Activated T-helper 1 cell treated with anti-CD3 and anti-CD28 coated beads, Interleukin-12 subunit alpha, Interleukin-12 subunit beta, Interleukin-2, Interleukin-4 antibody, amounts not matched to agents 30 ng/mL and 10 ng/mL and 1 ng/mL, durations not matched to agents 14 hours and 24 hours and 36 hours (primary cell): ENCODE data around the gene ASMTL. TPM values are rescaled to one million over a fixed set of nuclear protein-coding genes. Genes with fewer than 3 reads are reported as not detected.
A peak's percentile ranks its signal among the peaks of the same experiment; 100 is the strongest.

Experiments used
- DNase-seq: peaks from one replicate; pipeline ENCODE4 v3.0.0; 2021; ENCODE audit warnings: low spot score
- H3K27ac Mint-ChIP-seq: one replicate; pipeline ENCODE4 v1.8.0; 2021; ENCODE audit warnings: mild to moderate bottlenecking, mixed read lengths
- H3K27me3 Mint-ChIP-seq: one replicate; pipeline ENCODE4 v1.8.0; 2022; ENCODE audit warnings: mild to moderate bottlenecking, moderate library complexity, mixed read lengths; ENCODE audit not compliant: insufficient read depth
- H3K36me3 Mint-ChIP-seq: one replicate; pipeline ENCODE4 v1.8.0; 2021; ENCODE audit warnings: low read depth, mixed read lengths
- H3K4me1 Mint-ChIP-seq: one replicate; pipeline ENCODE4 v1.8.0; 2021; ENCODE audit warnings: low read depth, mixed read lengths
- H3K4me3 Mint-ChIP-seq: one replicate; pipeline ENCODE4 v1.8.0; 2021; ENCODE audit warnings: mild to moderate bottlenecking, moderate library complexity, mixed read lengths
- H3K9me3 Mint-ChIP-seq: one replicate; pipeline ENCODE4 v1.8.0; 2021; ENCODE audit warnings: mixed read lengths
- intact Hi-C: fragments of 100-400 bp; cut with micrococcal nuclease; formaldehyde crosslinking; loops from one replicate; pipeline ENCODE4 v1.15.1; 2024
- total RNA-seq: library from RNA; stranded (reverse); gene quantifications from 2 replicates; pipeline ENCODE4 v1.2.3, GENCODE V29; 2022

ASMTL gene
- total RNA-seq, 1 donor from 2014 or later, result 48.0 TPM

DNA sequence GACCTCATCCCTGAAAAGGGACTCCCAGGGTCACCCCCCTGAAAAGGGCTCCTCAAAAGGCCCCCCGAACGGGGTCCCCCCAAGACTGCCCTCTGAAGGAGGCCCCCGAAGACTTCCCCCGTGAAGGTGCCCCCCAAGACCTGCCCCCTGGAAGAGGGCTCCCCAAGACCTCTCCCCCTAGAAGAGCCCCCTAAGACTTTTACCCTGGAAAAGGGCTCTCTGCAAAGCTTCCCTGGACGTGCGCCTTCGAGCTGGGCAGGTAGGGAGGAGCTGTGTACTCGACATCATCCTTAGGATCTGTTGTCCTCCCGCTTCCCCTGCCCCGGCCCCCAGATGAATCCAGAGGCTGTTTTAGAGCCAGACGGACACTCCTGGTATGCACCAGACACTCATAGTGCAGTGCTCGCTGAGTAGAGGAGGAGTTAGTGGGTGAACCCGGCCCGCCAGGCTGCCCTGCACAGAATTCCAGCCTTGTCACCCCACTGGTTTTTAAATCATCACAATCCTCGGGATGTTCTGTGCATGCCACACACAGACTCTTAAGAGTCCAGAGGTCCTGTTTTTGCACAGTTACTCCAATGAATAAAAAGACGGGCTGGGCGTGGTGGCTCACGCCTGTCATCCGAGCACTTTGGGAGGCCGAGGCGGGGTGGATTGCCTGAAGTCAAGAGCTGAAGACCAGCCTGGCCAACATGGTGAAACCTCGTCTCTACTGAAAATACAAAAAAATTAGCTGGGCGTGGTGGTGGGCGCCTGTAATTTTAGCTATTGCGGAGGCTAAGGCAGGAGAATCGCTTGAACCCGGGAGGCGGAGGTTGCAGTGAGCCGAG, 55.1 kb downstream of the ASMTL start:
- H3K27me3 Mint-ChIP-seq, result no peaks in the 10 kb centered on the region
- DNase-seq, result no peak
- intact Hi-C loops, result loop anchor here (10.0 kb wide), 1 partner anchor 1013 kb away; the partner anchor contains the start of gene PPP2R3B
- no peak overlapping the region for H3K27ac Mint-ChIP-seq
- no peaks in the 10 kb centered on the region for H3K9me3 Mint-ChIP-seq
- H3K4me1 Mint-ChIP-seq, result peaks cover 29% of the 10 kb centered on the region
- peaks cover 20% of the 10 kb centered on the region for H3K36me3 Mint-ChIP-seq
- peak overlapping the region; percentile 11 for H3K4me3 Mint-ChIP-seq

DNA sequence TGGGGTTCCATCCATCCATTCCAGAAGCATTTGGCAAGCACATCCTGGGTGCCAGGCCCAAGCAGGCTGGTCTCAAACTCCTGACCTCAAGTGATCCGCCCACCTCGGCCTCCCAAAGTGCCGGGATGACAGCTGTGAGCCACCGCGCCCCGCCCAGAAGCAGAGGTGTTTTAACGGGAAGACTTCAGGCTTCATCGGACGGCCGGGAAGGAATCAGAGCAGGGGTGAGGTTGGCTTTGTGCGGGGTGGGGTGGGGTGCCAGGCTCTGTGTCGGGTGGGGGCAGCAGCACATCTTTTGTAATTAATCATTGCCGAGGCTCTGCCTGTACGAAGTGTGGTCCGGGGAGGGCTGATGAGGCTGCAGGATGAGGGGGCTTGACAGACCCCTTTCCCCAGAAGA, 55.7 kb downstream of the ASMTL start:
- intact Hi-C loops, result loop anchor here (10.0 kb wide), 1 partner anchor 1012 kb away; the partner anchor contains the start of gene PPP2R3B
- DNase-seq, result no peak
- Mint-ChIP-seq H3K9me3 (no peaks in the 10 kb centered on the region), H3K4me1 (peaks cover 29% of the 10 kb centered on the region), H3K4me3 (no peak overlapping the region), H3K36me3 (peaks cover 20% of the 10 kb centered on the region), H3K27me3 (no peaks in the 10 kb centered on the region), H3K27ac (no peak overlapping the region)

DNA sequence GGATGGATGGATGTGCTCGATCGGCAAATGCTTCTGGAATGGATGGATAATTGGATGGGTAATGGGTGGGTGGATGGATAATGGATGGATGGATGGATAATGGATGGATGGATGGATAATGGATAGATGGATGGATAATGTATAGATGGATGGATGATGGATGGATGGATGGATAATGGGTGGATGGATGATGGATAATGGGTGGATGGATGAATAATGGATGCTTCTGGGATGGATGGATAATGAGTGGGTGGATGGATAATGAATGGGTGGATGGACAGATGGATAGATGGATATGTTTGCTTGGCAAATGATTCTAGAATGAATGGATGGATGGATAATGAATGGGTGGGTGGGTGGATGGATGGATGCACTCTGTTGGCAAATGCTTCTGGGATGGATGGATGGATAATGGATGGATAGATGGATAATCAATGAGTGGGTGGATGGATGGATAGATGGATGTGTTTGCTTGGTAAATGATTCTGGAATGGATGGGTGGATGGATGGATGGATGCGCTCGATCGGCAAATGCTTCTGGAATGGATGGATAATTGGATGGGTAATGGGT, 57.0 kb downstream of the ASMTL start:
- H3K27me3 Mint-ChIP-seq, result no peaks in the 10 kb centered on the region
- no peaks in the 10 kb centered on the region for H3K9me3 Mint-ChIP-seq
- DNase-seq, result no peak
- peak overlapping the region; percentile 19 for H3K4me3 Mint-ChIP-seq
- H3K36me3 Mint-ChIP-seq, result peaks cover 25% of the 10 kb centered on the region
- peak overlapping the region; percentile 14 for H3K27ac Mint-ChIP-seq
- peaks cover 29% of the 10 kb centered on the region for H3K4me1 Mint-ChIP-seq
- intact Hi-C loops, result loop anchor here (10.0 kb wide), 1 partner anchor 1011 kb away; the partner anchor contains the start of gene PPP2R3B

DNA sequence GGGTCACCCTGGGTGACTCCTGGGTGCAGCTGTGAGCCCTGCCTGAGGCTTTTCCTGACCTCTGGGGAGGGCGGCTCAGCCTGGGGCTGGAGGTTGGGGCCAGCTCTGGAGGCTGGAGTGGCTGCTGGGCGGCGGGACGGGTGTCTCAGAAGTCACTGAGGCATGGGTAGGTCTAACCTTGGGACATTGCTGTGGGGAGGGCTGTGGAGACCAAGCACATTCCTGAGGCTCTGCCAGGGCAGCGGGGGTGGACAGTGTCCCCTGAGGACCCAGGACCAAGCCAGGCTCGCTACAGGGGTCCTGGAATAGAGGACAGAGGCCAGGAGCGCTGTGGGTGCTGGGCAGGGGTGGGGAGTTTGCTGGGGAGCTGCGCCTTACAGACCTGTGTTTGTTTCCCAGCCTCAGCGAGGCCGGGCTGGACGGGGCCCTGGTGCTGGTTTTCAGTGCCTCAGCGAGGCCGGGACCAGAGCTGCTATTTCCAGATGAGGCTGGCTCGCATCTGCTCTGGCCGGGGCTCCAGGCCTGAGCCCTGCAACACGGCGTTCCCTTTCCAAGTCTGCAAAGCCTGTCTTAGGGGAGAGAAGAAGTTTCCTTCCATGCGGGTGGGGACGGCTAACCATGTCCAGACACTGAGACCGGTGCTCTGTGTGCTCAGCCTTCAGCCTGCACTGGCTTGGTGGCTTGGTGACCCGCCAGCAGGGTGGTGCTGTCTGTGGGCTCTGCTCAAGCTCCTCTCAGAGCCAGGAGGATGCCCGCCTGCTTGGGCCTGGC, 57.8 kb downstream of the ASMTL start:
- no peaks in the 10 kb centered on the region for H3K27me3 Mint-ChIP-seq
- H3K4me1 Mint-ChIP-seq, result peaks cover 29% of the 10 kb centered on the region
- intact Hi-C loops, result loop anchor here (10.0 kb wide), 1 partner anchor 1010 kb away; the partner anchor contains the start of gene PPP2R3B
- H3K27ac Mint-ChIP-seq, result peak overlapping the region; percentile 87
- peak overlapping the region; percentile 85 for H3K4me3 Mint-ChIP-seq
- no peak for DNase-seq
- H3K36me3 Mint-ChIP-seq, result peaks cover 29% of the 10 kb centered on the region
- H3K9me3 Mint-ChIP-seq, result no peaks in the 10 kb centered on the region

DNA sequence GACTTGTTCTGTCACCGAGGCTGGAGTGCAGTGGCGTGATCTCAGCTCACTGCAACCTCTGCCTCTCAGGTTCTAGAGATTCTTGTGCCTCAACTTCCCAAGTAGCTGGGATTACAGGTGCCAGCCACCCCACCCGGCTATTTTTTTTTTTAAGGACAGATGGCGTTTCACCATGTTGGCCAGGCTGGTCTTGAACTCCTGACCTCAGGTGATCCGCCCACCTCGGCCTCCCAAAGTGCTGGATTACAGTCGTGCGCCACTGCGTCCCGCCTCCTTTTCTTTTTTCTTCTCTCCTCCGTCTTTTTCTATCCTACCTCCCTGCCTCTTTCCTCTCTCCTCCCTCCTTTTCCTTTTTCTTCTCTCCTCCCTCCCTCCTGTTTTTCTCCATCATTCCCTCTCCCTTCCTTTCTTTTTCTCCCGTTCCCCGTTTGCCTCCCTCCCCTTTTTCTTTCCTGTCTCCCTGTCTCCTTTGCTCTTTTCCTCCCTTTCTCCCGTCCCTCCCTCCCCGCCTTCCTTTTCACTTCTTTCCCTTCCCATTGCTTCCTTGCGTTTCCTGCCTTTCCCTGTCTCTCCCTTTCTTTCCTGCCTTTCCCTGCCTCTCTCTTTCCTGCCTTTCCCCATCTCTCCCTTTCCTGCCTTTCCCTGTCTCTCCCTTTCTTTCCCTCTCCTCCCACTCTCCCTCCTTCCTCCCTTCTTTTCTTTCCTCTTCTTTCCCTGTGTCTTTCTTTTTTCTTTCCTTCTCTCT, 58.7 kb downstream of the ASMTL start:
- H3K9me3 Mint-ChIP-seq, result no peaks in the 10 kb centered on the region
- peak overlapping the region; percentile 85 for H3K4me3 Mint-ChIP-seq
- H3K36me3 Mint-ChIP-seq, result peaks cover 35% of the 10 kb centered on the region
- peak overlapping the region; percentile 87 for H3K27ac Mint-ChIP-seq
- DNase-seq, result no peak
- peaks cover 29% of the 10 kb centered on the region for H3K4me1 Mint-ChIP-seq
- intact Hi-C loops, result loop anchor here (2.0 to 10.0 kb wide), 7 partner anchors 69 to 1297 kb away; partner anchors contain the start of genes AKAP17A, CD99, P2RY8 and PPP2R3B
- no peaks in the 10 kb centered on the region for H3K27me3 Mint-ChIP-seq

DNA sequence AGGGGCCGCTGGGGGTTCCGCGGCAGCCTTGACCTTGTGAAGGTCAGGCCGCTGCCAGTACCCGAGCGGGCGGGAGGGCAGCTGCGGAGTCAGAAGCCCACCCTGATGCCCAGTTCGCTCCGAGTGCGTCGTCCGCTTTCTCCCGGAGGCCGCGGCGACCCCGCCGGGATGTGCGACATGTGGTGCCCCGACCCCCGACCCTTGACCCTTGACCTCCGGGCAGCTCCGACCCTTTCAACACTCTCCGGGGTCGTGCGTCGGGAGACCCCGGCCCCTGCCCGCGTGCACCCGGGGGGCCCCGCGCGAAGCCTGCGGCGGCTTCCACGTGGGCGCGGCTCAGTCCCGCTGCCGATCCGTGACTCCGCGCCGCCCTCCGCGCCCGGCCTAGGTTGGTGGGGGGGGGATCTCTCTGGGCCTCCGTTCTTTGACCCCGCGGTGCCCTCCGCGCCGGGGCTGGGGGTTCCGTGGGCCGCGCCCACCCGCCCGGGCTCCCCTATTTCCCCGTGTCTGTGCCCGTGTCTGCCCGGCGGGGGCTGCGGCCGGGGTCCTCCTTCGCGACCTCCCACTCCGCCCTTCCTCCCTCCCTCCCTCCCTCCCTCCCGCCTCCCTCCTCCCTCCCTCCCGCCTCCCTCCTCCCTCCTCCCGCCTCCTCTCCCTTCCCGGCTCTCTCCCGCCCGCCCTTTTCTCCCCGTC, 60.2 kb downstream of the ASMTL start:
- DNase-seq, result no peak
- Mint-ChIP-seq H3K27me3 (no peaks in the 10 kb centered on the region), H3K9me3 (no peaks in the 10 kb centered on the region), H3K4me3 (peak overlapping the region; percentile 93), H3K36me3 (peaks cover 48% of the 10 kb centered on the region), H3K4me1 (peaks cover 43% of the 10 kb centered on the region), H3K27ac (peak overlapping the region; percentile 95)
- intact Hi-C loops, result loop anchor here (1.0 to 10.0 kb wide), 12 partner anchors 61 to 1298 kb away; partner anchors contain the start of genes AKAP17A, CD99, GTPBP6 and P2RY8

DNA sequence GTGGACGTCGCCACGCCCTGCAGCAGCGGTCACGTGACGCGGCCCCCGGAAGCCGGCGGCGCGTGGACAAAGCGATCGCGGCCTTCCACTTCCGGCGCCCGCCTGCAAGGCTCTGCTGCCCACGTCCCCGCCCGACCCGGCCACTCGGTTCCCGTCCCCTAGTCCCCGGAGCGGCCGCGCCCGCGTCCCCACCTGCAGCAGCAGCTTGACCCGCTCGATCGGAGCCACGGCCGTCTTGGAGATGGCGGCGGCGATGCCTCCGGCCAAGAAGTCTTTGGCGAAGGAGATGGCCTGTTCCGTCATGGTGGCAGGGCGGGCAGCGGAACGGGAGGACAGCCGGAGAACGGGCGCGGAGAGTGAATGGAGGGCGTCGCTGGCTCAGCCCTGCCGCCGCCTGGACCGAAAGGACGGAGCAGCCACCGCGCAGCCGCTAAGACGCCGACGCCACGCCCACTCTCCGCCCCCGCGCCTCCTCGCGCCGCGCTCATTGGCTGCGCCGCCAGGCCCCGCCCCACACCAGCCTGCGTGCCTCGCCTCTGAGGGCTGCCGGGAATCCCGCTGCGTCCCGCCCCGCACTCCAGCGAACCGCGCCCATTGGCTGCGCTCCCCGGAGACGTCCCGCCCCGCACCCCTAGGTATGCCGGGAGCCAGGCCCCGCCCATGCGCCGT, 60.9 kb downstream of the ASMTL start, which contains the start of gene SLC25A6:
Gene SLC25A6 (minus strand): TSS at position 407 of the 669 bp plus-strand sequence. CDS start 104 bp downstream, at position 303.
- Mint-ChIP-seq H3K4me1 (peaks cover 45% of the 10 kb centered on the region), H3K27me3 (no peaks in the 10 kb centered on the region), H3K27ac (peak within 1 kb of the TSS; percentile 95)

DNA sequence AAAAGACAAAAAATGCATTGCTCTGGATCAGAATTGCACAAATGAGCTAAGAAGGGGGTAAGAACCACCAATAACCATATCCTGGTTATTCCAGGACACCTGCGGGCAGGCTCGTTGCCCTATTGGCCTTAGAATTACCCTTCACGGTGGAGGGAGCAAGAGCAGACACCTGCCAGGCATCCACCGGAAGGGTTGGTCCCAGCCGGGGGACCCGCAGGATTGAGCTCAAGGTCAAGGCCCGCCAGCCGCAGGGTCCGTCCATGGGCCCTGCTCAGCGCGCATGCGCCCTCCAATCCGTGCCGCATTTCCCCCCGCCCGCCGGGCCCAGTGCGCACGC, 61.4 kb downstream of the ASMTL start:
- H3K27me3 Mint-ChIP-seq, result no peaks in the 10 kb centered on the region
- DNase-seq, result no peak
- peaks cover 57% of the 10 kb centered on the region for H3K36me3 Mint-ChIP-seq
- H3K4me1 Mint-ChIP-seq, result peaks cover 45% of the 10 kb centered on the region
- no peaks in the 10 kb centered on the region for H3K9me3 Mint-ChIP-seq
- H3K27ac Mint-ChIP-seq, result peak overlapping the region; percentile 73
- intact Hi-C loops, result loop anchor here (10.0 kb wide), 1 partner anchor 1007 kb away; the partner anchor contains the start of gene PPP2R3B
- peak overlapping the region; percentile 93 for H3K4me3 Mint-ChIP-seq

More for the DNA sequence above, 60.9 kb downstream of the ASMTL start, which contains the start of gene SLC25A6:
- Mint-ChIP-seq H3K4me3 (peak within 1 kb of the TSS; percentile 93), H3K36me3 (peaks cover 52% of the 10 kb centered on the region), H3K9me3 (no peaks in the 10 kb centered on the region)
- intact Hi-C loops, result loop anchor here (1.0 to 10.0 kb wide), 12 partner anchors 61 to 1299 kb away; partner anchors contain the start of genes AKAP17A, CD99, GTPBP6 and P2RY8
- peak; percentile 100 for DNase-seq

DNA sequence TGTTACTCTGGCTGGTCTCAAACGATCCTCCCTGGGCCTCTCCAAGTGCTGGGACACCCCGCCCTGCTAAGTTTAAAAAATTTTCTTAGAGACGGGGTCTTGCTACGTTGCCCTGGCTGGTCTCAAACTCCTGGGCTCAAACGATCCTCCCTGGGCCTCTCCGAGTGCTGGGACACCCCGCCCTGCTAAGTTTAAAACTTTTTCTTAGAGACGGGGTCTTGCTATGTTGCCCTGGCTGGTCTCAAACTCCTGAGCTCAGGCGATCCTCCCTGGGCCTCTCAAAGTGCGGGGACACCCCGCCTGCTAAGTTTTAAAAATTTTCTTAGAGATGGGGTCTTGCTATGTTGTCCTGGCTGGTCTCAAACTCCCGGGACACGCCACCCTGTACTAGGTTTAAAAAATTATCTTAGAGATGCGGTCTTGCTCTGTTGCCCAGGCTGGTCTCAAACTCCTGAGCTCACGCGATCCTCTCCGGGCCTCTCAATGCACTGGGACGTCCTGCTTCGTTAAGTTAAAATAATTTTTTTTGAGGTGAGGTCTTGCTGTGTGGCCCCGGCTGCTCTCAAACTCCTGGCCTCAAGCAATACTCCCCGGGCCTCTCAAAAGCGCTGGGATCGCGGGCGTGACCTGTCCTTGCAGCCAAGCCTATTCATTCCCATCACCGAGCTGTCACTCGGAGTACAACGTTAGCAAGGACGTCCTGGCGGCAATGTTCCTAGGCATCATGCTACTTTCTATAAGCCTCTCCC, 61.9 kb downstream of the ASMTL start:
- H3K9me3 Mint-ChIP-seq, result no peaks in the 10 kb centered on the region
- H3K27me3 Mint-ChIP-seq, result no peaks in the 10 kb centered on the region
- peaks cover 41% of the 10 kb centered on the region for H3K4me1 Mint-ChIP-seq
- peak overlapping the region; percentile 93 for H3K4me3 Mint-ChIP-seq
- DNase-seq, result no peak
- peak overlapping the region; percentile 73 for H3K27ac Mint-ChIP-seq
- intact Hi-C loops, result loop anchor here (10.0 kb wide), 1 partner anchor 1006 kb away; the partner anchor contains the start of gene PPP2R3B
- peaks cover 54% of the 10 kb centered on the region for H3K36me3 Mint-ChIP-seq

DNA sequence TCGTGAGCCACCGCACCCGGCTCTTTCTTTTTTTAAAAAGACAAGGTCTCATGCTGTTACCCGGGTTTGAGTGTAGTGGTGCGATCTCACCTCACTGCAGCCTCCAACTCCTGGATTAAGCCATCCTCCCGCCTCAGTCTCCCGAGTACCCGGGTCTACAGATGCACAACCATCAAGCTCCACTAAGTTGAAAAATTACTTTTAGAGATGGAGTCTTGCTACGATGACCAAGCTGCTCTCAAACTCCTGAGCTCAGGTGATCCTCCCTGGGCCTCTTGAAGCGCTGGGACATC, 62.8 kb downstream of the ASMTL start:
- intact Hi-C loops, result loop anchor here (10.0 kb wide), 1 partner anchor 1005 kb away; the partner anchor contains the start of gene PPP2R3B
- Mint-ChIP-seq H3K27me3 (no peaks in the 10 kb centered on the region), H3K4me1 (peaks cover 34% of the 10 kb centered on the region), H3K27ac (no peak overlapping the region), H3K9me3 (no peaks in the 10 kb centered on the region), H3K4me3 (peak overlapping the region; percentile 68), H3K36me3 (peaks cover 51% of the 10 kb centered on the region)
- no peak for DNase-seq
